ENCODE measurements around the gene TMEM213.

Gene TMEM213

GRCh38 chr7:138866353-138866752 is 68.6 kb downstream of the TMEM213 start:
- no peak for TF ChIP-seq CTCF (IDR thresholded peaks at IDR 0.05; ENCODE audit: low read depth, low read length)
- no peak overlapping the region for H3K4me3 ChIP-seq (ENCODE audit: low read depth, low read length)

- H3K4me3 ChIP-seq (ENCODE audit: low read depth, low read length) = no peak overlapping the region
- TF ChIP-seq CTCF (IDR thresholded peaks at IDR 0.05; ENCODE audit: low read depth, low read length) = no peak
Measured at GRCh38 chr7:138867744-138868143, 70.0 kb downstream of the TMEM213 start.

- no peak overlapping the region for H3K4me3 ChIP-seq (ENCODE audit: low read depth, low read length)
- no peak for TF ChIP-seq CTCF (IDR thresholded peaks at IDR 0.05; ENCODE audit: low read depth, low read length)
Measured at GRCh38 chr7:138868711-138869110, 70.9 kb downstream of the TMEM213 start.

- no peak for TF ChIP-seq CTCF (IDR thresholded peaks at IDR 0.05; ENCODE audit: low read depth, low read length)
- no peak overlapping the region for H3K4me3 ChIP-seq (ENCODE audit: low read depth, low read length)
Measured at GRCh38 chr7:138869353-138869752, 71.6 kb downstream of the TMEM213 start.

GRCh38 chr7:138871065-138871813 is 73.4 kb downstream of the TMEM213 start:
- H3K4me3 ChIP-seq (ENCODE audit: low read depth, low read length) = no peak overlapping the region
- TF ChIP-seq CTCF (IDR thresholded peaks at IDR 0.05; ENCODE audit: low read depth, low read length) = no peak

GRCh38 chr7:138871814-138872090 is 74.0 kb downstream of the TMEM213 start:
- no peak overlapping the region for H3K4me3 ChIP-seq (ENCODE audit: low read depth, low read length)
- TF ChIP-seq CTCF (IDR thresholded peaks at IDR 0.05; ENCODE audit: low read depth, low read length) = no peak

- no peak for TF ChIP-seq CTCF (IDR thresholded peaks at IDR 0.05; ENCODE audit: low read depth, low read length)
- no peak overlapping the region for H3K4me3 ChIP-seq (ENCODE audit: low read depth, low read length)
Measured at GRCh38 chr7:138872576-138872975, 74.8 kb downstream of the TMEM213 start.

Measured in WI38 (cell line).